SK-N-SH (cell line): Measurements from ENCODE around the gene LMF1.

Experiments used
- CTCF ChIP-seq: fragments of 200-600 bp; sonication (generic); IDR thresholded peaks from 2 replicates; pipeline ENCODE4 v1.6.1; 2017; ENCODE audit warnings: antibody characterized with exemption, mild to moderate bottlenecking, moderate library complexity
- FOXM1 ChIP-seq: IDR thresholded peaks from 2 replicates; pipeline ENCODE4 v1.4.0; 2012; ENCODE audit warnings: low read depth, mild to moderate bottlenecking
- POLR2AphosphoS5 ChIP-seq: IDR thresholded peaks from 2 replicates; pipeline ENCODE4 v1.6.1; 2012; ENCODE audit warnings: low read depth, low read length
- RFX5 ChIP-seq: IDR thresholded peaks from 2 replicates; pipeline ENCODE4 v1.6.1; 2012; ENCODE audit warnings: mild to moderate bottlenecking, improper control_type of control experiment, low read length
- ZBTB33 ChIP-seq: IDR thresholded peaks from 2 replicates; pipeline ENCODE4 v1.4.0; 2012; ENCODE audit warnings: low read depth, borderline replicate concordance

GRCh38 chr16:1013593-1013900, 42.8 kb upstream of the LMF1 start:
- TF ChIP-seq CTCF, result no peak
- TF ChIP-seq POLR2AphosphoS5, result no peak
- TF ChIP-seq RFX5, result no peak
- no peak for TF ChIP-seq ZBTB33
- no peak for TF ChIP-seq FOXM1
